Pulmonary artery endothelial cell (primary cell): ENCODE results near the gene TMEM132C. TPM values are rescaled to one million over a fixed set of nuclear protein-coding genes. Genes with fewer than 3 reads are reported as not detected.

Experiments
- DNase-seq: peaks from one replicate; pipeline ENCODE4 v3.0.0-alpha.2; 2011; ENCODE audit warnings: low read depth, low spot score
- total RNA-seq: library from RNA; depleted of rRNA; stranded (reverse); fragments of >200 nt; gene quantifications from 2 replicates; pipeline ENCODE4 v1.2.3, GENCODE V29; 2014

TMEM132C gene
- total RNA-seq, 1 donor from 2014 or later: 0.26 TPM

- no peak for DNase-seq
These were observed 340.0 kb downstream of the TMEM132C start for GRCh38 chr12:128606970-128607369.

DNA sequence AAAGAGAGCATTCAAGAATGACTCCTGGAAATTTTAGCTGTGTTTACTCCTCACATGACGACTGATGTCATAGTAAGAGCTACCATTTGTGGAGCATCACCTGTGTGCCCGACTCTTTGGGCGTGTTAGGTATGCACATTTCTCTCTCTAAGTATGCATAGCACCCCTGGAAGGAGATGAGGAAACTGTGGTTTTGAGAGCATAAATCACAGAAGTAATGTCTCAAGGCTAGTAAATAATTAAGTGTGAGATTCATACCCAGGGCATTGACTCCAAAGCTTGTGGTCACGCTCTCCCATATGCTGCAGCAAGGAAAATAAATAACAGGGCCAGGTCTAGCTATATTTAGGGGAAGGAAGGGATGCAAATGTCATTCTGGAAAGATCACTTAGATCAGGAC lies 340.7 kb downstream of the TMEM132C start:
- DNase-seq: no peak

DNA sequence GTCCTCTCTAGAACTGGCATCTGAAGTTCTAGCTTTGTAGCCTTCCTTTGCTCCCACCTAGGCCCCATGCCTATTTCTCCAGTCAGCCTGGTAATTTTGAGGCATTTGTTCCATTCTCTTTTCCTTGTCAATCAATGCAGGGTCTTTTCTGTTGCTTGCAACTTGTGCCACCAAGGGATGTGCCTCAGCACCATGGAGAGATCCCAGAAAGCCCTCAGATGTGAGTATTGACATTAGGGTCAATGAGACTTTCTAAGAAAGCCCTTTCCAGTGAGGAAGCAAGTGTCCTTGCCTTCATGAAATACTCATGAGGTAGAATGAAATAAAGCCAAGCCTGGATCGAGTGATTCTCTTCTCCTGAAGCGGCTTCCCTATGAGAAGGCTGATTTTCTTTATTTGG lies 342.9 kb downstream of the TMEM132C start:
- no peak for DNase-seq

- DNase-seq: no peak
These were observed 344.8 kb downstream of the TMEM132C start for GRCh38 chr12:128611736-128612135.

- no peak for DNase-seq
These were observed 345.3 kb downstream of the TMEM132C start for GRCh38 chr12:128612150-128612850.

- no peak for DNase-seq
These were observed 347.0 kb downstream of the TMEM132C start for GRCh38 chr12:128613837-128614590.

- no peak for DNase-seq
These were observed 350.4 kb downstream of the TMEM132C start for GRCh38 chr12:128617304-128617833.

- DNase-seq: no peak
These were observed 352.3 kb downstream of the TMEM132C start for GRCh38 chr12:128619263-128619662.

DNA sequence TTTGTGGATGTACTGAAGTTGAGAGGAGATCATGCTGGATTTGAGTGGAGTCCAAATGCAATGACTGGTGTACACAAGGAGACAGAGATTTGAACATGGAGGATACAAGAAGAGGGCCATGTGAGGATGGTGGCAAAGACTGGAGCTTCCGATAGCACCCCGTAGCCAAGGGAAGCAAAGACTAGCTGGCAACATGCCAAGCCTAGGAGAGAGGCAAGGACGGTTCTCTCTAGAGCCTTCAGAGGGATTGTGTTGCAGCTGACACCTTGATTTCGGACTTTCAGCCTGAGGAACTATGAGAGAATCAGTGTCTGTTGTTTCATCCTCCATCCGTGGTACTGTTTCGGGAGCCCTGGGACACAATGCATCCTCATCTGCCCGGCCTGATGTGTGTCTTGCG lies 354.3 kb downstream of the TMEM132C start:
- no peak for DNase-seq

- DNase-seq: no peak
These were observed 356.8 kb downstream of the TMEM132C start for GRCh38 chr12:128623748-128624147.

DNA sequence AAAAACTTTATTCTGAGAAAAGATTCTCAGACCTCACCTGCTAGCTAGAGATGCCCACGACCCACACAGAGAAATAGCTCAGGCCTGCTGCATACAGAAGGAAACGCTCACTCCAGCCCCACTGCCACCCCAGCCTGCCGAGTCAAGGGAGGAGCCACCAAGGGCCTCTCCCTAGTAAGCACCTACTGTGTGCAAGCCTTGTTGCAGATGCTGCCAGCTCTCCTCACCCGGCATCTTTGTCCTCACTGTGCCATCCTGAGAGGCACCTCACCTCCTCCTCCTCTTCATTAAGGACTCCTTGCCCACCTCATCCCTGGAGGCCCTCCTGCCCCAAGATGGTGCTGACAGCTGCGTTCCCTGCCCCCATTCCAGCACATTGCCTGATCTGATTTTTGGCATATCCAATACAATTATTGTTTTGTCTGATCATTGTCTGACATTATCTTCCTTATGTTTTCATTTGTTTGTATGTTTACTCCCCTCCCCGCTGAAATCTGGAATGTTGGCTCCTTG lies 359.9 kb downstream of the TMEM132C start:
- no peak for DNase-seq

GRCh38 chr12:128627659-128628058 lies 360.7 kb downstream of the TMEM132C start:
- no peak for DNase-seq

DNA sequence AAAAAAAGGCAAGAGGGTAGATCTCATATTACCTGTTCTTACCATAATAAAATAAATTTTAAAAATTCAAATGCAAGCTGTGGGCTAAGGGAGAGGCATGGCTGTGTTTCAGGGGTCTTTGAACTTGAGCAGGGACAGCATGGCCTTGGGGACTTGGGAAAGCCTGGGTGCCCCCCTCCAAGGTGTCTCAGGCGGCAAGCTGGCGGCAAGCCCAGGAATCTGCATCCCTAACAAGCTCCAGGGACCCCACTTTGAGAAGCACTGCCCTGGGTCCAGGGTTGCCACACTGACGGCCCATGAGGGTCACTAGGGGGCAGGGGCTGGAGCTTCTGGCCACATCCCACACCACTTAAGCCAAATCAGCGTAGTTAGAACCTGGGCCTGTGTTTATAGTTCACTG lies 363.0 kb downstream of the TMEM132C start:
- DNase-seq: no peak

DNA sequence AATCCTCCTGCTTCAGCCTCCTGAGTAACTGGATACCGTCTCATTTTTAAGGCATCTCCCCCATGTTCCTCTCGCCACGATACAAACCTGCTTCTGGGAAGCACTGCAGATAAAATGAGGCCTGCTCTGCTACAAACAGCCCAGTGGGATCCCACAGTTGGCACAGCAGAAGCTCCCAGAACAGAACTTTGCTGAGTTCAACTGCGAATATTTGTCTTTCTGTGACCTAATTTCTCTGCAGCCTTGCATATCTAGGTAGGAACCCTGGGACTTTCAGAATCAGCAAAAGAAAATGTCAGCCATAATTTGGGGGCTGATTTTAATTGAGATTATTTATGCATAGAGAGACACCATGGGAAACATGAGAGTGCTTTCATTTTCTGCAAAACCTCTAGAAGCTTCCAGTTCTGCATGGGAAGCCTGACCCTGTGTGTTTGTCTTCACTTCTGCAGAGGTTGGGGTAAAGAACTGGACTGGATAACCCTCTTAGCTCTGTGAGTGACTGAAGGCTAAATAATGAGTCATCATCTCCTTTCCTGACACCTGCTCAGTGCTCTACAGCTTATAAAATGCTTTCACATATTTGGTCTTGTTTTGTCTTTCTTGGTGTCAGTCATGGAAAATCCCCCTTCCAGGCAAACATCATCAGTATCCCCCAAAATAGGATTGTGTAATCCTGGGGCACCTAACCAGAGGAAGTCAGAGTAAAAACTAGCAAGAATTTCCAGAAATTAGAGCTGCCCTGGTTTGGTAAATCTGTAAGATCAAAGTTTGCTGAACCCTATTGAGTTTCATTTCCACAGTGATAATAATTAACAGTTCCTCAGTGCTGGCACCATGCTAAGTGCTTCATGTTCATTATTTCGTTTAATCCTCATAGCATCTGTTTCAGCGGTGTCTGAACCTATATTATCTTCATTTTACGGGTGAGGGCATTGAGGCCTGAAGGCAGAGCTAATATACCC lies 371.0 kb downstream of the TMEM132C start:
- no peak for DNase-seq

DNA sequence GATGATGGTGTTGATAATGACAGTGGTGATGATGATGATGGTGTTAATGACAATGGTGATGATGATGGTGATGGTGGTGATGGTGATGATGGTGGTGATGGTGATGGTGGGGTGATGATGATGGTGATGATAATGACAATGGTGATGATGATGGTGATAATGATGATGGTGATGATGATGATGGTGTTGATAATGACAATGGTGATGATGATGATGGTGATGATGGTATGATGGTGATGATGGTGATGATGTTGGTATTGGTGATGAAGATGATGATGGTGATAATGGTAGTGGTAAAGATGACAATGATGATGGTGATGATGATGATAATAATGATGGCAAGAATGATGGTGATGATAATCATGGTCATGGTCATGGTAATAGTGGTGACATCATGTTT lies 372.1 kb downstream of the TMEM132C start:
- DNase-seq: no peak

DNA sequence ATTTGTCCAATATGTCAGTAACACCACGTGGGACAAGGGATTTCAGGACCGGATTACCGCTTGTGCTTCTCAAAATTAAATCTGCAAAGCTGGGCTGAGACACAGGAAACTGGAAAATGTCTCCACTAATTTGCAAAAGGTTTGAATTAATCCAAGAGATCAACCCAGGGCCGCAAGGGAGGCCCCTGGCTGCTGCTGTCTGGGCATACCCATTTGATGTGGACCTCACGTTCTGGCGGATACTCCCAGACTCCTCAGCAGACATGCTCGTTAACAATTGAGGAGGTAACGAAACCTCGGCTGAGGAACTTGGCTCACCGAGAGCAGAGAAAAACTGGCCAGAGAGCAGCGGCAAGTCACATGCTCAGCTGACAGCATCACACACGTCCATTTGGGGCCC lies 376.2 kb downstream of the TMEM132C start:
- DNase-seq: no peak

DNA sequence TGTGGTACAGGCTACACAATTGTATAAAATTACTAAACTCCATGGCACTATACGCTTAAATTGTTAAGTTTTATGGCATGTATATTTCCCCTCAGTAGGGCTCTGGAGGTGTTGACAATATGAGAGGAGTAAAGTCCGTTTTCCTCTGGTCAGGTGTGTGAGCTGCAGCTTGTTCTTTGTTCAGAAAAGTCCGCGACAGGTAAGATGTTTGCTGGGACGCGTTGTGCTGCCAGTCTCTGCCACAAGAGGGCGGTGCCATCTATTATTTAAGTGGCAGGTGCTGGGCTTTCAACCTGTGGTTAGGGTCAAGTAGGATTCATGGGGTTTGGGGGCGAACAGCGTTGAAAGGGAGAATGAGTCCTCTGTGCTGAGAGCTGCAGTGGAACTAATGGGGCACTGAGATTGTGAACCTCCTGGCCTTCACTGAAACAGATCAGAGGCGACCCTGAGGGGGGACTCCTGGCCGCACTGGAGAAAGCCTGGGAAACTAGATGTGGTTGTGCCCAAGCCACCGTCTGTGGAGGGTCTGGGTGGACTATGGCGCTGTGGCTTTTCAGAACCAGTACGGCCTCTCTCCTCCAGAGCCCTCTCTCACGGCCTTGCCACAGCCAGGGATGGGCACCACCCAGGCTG lies 377.8 kb downstream of the TMEM132C start:
- no peak for DNase-seq

- no peak for DNase-seq
These were observed 382.9 kb downstream of the TMEM132C start for GRCh38 chr12:128649902-128650301.

DNA sequence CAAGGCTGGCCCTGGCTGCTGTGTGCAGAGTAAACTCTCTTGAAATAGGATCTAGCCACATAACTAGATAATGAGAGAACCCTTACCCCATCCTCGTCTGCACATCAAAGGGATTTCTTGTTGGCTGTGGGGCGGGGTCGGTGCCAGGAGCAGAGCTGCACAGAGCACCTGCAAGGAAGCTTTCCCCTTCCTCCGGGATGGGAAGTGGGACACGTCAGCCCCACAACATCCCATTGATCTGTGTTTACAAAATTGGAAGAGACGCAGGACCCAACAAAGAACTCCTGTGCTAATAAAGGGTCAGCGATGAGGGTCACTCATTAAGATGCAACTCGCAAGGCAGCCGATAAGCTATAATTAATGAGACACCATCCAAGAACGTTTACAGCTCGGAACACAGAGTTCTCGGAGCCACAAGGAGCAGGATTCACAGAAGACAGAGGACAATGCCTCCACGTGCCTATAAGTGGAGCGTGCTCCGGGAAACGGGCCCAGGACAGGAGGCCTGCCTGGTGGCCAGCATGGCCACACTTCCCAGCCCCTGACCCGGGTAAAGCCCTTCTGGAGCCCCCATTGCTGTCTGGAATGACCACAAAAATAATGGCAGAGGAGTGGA lies 385.3 kb downstream of the TMEM132C start:
- no peak for DNase-seq

- DNase-seq: no peak
These were observed 387.5 kb downstream of the TMEM132C start for GRCh38 chr12:128654468-128654867.
